CD8-positive, alpha-beta memory T cell (primary cell): ENCODE data around the gene DOC2B. TPM values are rescaled to one million over a fixed set of nuclear protein-coding genes. Genes with fewer than 3 reads are reported as not detected.
"Not testable (repeated sequence)": the region's sequence is repeated elsewhere in the genome, so short reads cannot be mapped to it uniquely, and the experiment has no call there.

ENCODE experiments used
- CTCF ChIA-PET: fragments of 350-600 bp; sonication (Branson Sonifier 250); formaldehyde crosslinking; loops from one replicate; lab custom pipeline; 2021; ENCODE audit warnings: antibody characterized with exemption; lab: Charles Lee
- POLR2A ChIA-PET: fragments of 350-600 bp; sonication (Branson Sonifier 250); formaldehyde crosslinking; loops from one replicate; lab custom pipeline; 2021; ENCODE audit warnings: antibody characterized with exemption; lab: Charles Lee
- DNase-seq, 5 donors: peaks; one replicate each; pipeline versions ENCODE4 v3.0.0 to v3.0.0-alpha.2; 2020 to 2022; ENCODE audit warnings: mixed read lengths in 1 of 5
- H3K27ac ChIP-seq: one replicate; pipeline ENCODE4 v1.7.0; 2013; ENCODE audit warnings: low read depth, mild to moderate bottlenecking, low read length, moderate library complexity
- H3K27me3 ChIP-seq: 2 replicates; pipeline ENCODE4 v1.7.0; 2013; ENCODE audit warnings: low read length, mild to moderate bottlenecking; ENCODE audit not compliant: insufficient read depth, poor library complexity, severe bottlenecking
- H3K36me3 ChIP-seq: 2 replicates; pipeline ENCODE4 v1.7.0; 2013; ENCODE audit warnings: mild to moderate bottlenecking, low read length, moderate library complexity; ENCODE audit not compliant: insufficient read depth
- H3K4me1 ChIP-seq: 2 replicates; pipeline ENCODE4 v1.7.0; 2013; ENCODE audit warnings: mild to moderate bottlenecking, low read length, moderate library complexity; ENCODE audit not compliant: insufficient read depth
- H3K4me3 ChIP-seq: 2 replicates; pipeline ENCODE4 v1.7.0; 2013; ENCODE audit warnings: mild to moderate bottlenecking, low read length
- H3K9me3 ChIP-seq: 2 replicates; pipeline ENCODE4 v1.7.0; 2013; ENCODE audit warnings: mild to moderate bottlenecking, low read length
- H3K27ac Mint-ChIP-seq, 8 donors: one replicate each; pipeline ENCODE4 v1.8.0; 2020 to 2021; ENCODE audit warnings: mixed read lengths in 8 of 8, mild to moderate bottlenecking in 6 of 8, inconsistent platforms in 3 of 8, moderate library complexity in 3 of 8
- H3K27me3 Mint-ChIP-seq, 2 donors: one replicate each; pipeline ENCODE4 v1.8.0; 2020 to 2021; ENCODE audit warnings: mixed read lengths in 2 of 2, mild to moderate bottlenecking in 1 of 2, moderate library complexity in 1 of 2
- H3K36me3 Mint-ChIP-seq, 3 donors: one replicate each; pipeline ENCODE4 v1.8.0; 2020 to 2021; ENCODE audit warnings: mixed read lengths in 3 of 3, inconsistent platforms in 1 of 3, mild to moderate bottlenecking in 1 of 3
- H3K4me1 Mint-ChIP-seq, 3 donors: one replicate each; pipeline ENCODE4 v1.8.0; 2020 to 2021; ENCODE audit warnings: mixed read lengths in 3 of 3, inconsistent platforms in 1 of 3, mild to moderate bottlenecking in 1 of 3
- H3K4me3 Mint-ChIP-seq, 7 donors: one replicate each; pipeline ENCODE4 v1.8.0; 2020 to 2021; ENCODE audit warnings: mixed read lengths in 7 of 7, mild to moderate bottlenecking in 6 of 7, moderate library complexity in 4 of 7, inconsistent platforms in 2 of 7
- H3K9me3 Mint-ChIP-seq, 5 donors: one replicate each; pipeline ENCODE4 v1.8.0; 2020 to 2022; ENCODE audit warnings: mixed read lengths in 5 of 5, mild to moderate bottlenecking in 3 of 5, moderate library complexity in 2 of 5, inconsistent platforms in 1 of 5
- polyA plus RNA-seq: library from polyadenylated mRNA; unstranded; fragments of 300-500 nt; fragmentation: Illumina TruSeq; gene quantifications from one replicate; pipeline ENCODE4 v1.2.3, GENCODE V29; 2021
- total RNA-seq, 2 experiments: library from RNA; stranded (reverse); gene quantifications; one replicate each; pipeline ENCODE4 v1.2.3, GENCODE V29; 2021

DOC2B gene
- total and polyA plus RNA-seq, 3 experiments from 2014 or later = 0.13 to 0.15 TPM; not detected in 1

- Histone ChIP-seq H3K36me3 (no peaks in the 10 kb centered on the region), H3K27ac (no peak overlapping the region), H3K27me3 (no peaks in the 10 kb centered on the region), H3K4me1 (no peaks in the 10 kb centered on the region), H3K4me3 (no peak overlapping the region), H3K9me3 (no peaks in the 10 kb centered on the region)
- POLR2A ChIA-PET = no interaction called here
- DNase-seq = peak in 1 of 5 donors; percentile 23
- Mint-ChIP-seq H3K4me1 (no peaks in the 10 kb centered on the region), H3K4me3 (no peak overlapping the region), H3K9me3 (no peaks in the 10 kb centered on the region), H3K27ac (peak overlapping the region in 1 of 8 donors; percentile 5), H3K36me3 (no peaks in the 10 kb centered on the region), H3K27me3 (peaks cover 0 to 1% of the 10 kb centered on the region in 2 donors)
- CTCF ChIA-PET = no interaction called here
These were observed 44.9 kb upstream of the DOC2B start for GRCh38 chr17:226108-227077.

- no peaks in the 10 kb centered on the region for H3K27me3 ChIP-seq
- H3K27ac ChIP-seq = no peak overlapping the region
- DNase-seq = peak in 1 of 5 donors; percentile 24
- Mint-ChIP-seq H3K4me1 (no peaks in the 10 kb centered on the region), H3K36me3 (no peaks in the 10 kb centered on the region), H3K4me3 (no peak overlapping the region), H3K27ac (no peak overlapping the region), H3K27me3 (no peaks in the 10 kb centered on the region), H3K9me3 (no peaks in the 10 kb centered on the region)
- no peak overlapping the region for H3K4me3 ChIP-seq
- POLR2A ChIA-PET = no interaction called here
- no peaks in the 10 kb centered on the region for H3K9me3 ChIP-seq
- CTCF ChIA-PET = no interaction called here
- no peaks in the 10 kb centered on the region for H3K36me3 ChIP-seq
- no peaks in the 10 kb centered on the region for H3K4me1 ChIP-seq
These were observed 44.1 kb upstream of the DOC2B start for GRCh38 chr17:225551-225950.

DNA sequence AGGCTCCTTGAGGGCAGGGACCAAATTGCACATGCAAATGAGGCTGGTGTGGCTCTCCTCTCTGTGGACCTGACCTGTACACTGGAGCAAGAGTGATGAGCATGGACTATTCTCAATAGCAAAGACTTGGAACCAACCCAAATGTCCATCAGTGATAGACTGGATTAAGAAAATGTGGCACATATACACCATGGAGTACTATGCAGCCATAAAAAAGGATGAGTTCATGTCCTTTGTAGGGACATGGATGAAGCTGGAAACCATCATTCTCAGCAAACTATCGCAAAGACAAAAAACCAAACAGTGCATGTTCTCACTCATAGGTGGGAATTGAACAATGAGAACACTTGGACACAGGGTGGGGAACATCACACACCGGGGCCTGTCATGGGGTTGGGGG, 43.1 kb upstream of the DOC2B start:
- H3K27ac ChIP-seq, H3K36me3 Mint-ChIP-seq, H3K9me3 ChIP-seq, H3K4me1 Mint-ChIP-seq, H3K9me3 Mint-ChIP-seq, H3K27me3 Mint-ChIP-seq, CTCF ChIA-PET, H3K4me3 Mint-ChIP-seq, H3K27me3 ChIP-seq, POLR2A ChIA-PET, H3K36me3 ChIP-seq, H3K4me3 ChIP-seq, H3K4me1 ChIP-seq: not testable (repeated sequence)
- peak overlapping the region in 1 of 8 donors; percentile 19 for H3K27ac Mint-ChIP-seq
- DNase-seq = peak in 1 of 5 donors; percentile 19

GRCh38 chr17:223723-224471, 42.4 kb upstream of the DOC2B start:
- H3K4me3 ChIP-seq = no peak overlapping the region
- H3K27me3 ChIP-seq = no peaks in the 10 kb centered on the region
- Mint-ChIP-seq H3K27ac (peak overlapping the region in 1 of 8 donors; percentile 19), H3K4me3 (no peak overlapping the region), H3K27me3 (no peaks in the 10 kb centered on the region), H3K9me3 (no peaks in the 10 kb centered on the region), H3K36me3 (no peaks in the 10 kb centered on the region), H3K4me1 (no peaks in the 10 kb centered on the region)
- no peaks in the 10 kb centered on the region for H3K9me3 ChIP-seq
- ChIA-PET POLR2A (no interaction called here), CTCF (no interaction called here)
- no peaks in the 10 kb centered on the region for H3K36me3 ChIP-seq
- no peak overlapping the region for H3K27ac ChIP-seq
- no peaks in the 10 kb centered on the region for H3K4me1 ChIP-seq
- no peak for DNase-seq

DNA sequence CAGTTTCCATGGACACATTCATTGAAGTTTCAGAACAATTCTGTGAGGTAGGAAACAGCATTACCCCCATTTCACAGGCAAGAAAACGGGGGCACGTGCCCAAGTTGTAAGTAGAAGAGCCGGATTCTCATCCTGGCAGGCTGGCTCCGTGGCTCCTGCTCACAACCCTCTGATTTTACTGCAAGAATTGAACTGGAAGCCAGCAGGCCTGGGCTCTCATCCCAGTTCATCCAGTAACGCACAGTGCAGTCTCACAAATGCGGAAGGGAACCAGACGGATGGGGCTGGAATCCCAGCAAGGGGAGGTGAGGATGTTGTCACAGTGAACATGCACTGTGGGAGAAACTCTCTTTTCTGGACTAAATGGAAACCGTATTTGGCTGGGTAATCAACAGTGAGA, 40.7 kb upstream of the DOC2B start:
- ChIA-PET POLR2A (no interaction called here), CTCF (no interaction called here)
- H3K27me3 Mint-ChIP-seq = no peaks in the 10 kb centered on the region
- no peaks in the 10 kb centered on the region for H3K36me3 Mint-ChIP-seq
- DNase-seq = no peak
- H3K9me3 Mint-ChIP-seq = no peaks in the 10 kb centered on the region
- Histone ChIP-seq H3K27me3 (no peaks in the 10 kb centered on the region), H3K4me3 (no peak overlapping the region), H3K36me3 (no peaks in the 10 kb centered on the region), H3K27ac (no peak overlapping the region), H3K9me3 (no peaks in the 10 kb centered on the region), H3K4me1 (no peaks in the 10 kb centered on the region)
- H3K27ac Mint-ChIP-seq = peak overlapping the region in 1 of 8 donors; percentile 41
- no peaks in the 10 kb centered on the region for H3K4me1 Mint-ChIP-seq
- no peak overlapping the region for H3K4me3 Mint-ChIP-seq

GRCh38 chr17:219696-220095, 38.2 kb upstream of the DOC2B start:
- H3K36me3 ChIP-seq = no peaks in the 10 kb centered on the region
- Mint-ChIP-seq H3K36me3 (peaks cover 0 to 3% (median 0%) of the 10 kb centered on the region in 3 donors), H3K9me3 (no peaks in the 10 kb centered on the region), H3K27me3 (no peaks in the 10 kb centered on the region), H3K4me3 (no peak overlapping the region), H3K4me1 (peaks cover 0 to 8% (median 2%) of the 10 kb centered on the region in 3 donors), H3K27ac (no peak overlapping the region)
- no peak overlapping the region for H3K4me3 ChIP-seq
- no peaks in the 10 kb centered on the region for H3K9me3 ChIP-seq
- no peak overlapping the region for H3K27ac ChIP-seq
- DNase-seq = no peak
- H3K4me1 ChIP-seq = no peaks in the 10 kb centered on the region
- H3K27me3 ChIP-seq = no peaks in the 10 kb centered on the region
- CTCF ChIA-PET = no interaction called here
- POLR2A ChIA-PET = no interaction called here

GRCh38 chr17:218432-219110, 37.1 kb upstream of the DOC2B start:
- no peaks in the 10 kb centered on the region for H3K4me1 ChIP-seq
- no peaks in the 10 kb centered on the region for H3K27me3 ChIP-seq
- no peaks in the 10 kb centered on the region for H3K27me3 Mint-ChIP-seq
- H3K9me3 ChIP-seq = no peaks in the 10 kb centered on the region
- H3K4me3 ChIP-seq = no peak overlapping the region
- no peak overlapping the region for H3K27ac Mint-ChIP-seq
- peaks cover 0 to 8% (median 2%) of the 10 kb centered on the region in 3 donors for H3K4me1 Mint-ChIP-seq
- H3K36me3 Mint-ChIP-seq = peaks cover 0 to 3% (median 0%) of the 10 kb centered on the region in 3 donors
- CTCF ChIA-PET = no interaction called here
- H3K27ac ChIP-seq = no peak overlapping the region
- DNase-seq = no peak
- no peaks in the 10 kb centered on the region for H3K36me3 ChIP-seq
- no peak overlapping the region for H3K4me3 Mint-ChIP-seq
- H3K9me3 Mint-ChIP-seq = no peaks in the 10 kb centered on the region
- POLR2A ChIA-PET = interaction anchor here (0.6 kb wide), 1 partner anchor 779 kb away, joined by 3 read pairs; no protein-coding TSS in a partner anchor
